Epithelial cell of esophagus (primary cell): Measurements from ENCODE around the gene PAPSS1.
"Not testable (repeated sequence)": the region's sequence is repeated elsewhere in the genome, so short reads cannot be mapped to it uniquely, and the experiment has no call there.

ENCODE experiments used
- DNase-seq: peaks from one replicate; pipeline ENCODE4 v3.0.0; 2010; ENCODE audit warnings: low read depth
- H3K4me3 ChIP-seq: 2 replicates; pipeline ENCODE4 v1.5.1; 2011; ENCODE audit warnings: mild to moderate bottlenecking, low read length, control low read depth
- TF ChIP-seq, protein P1 (sequence below): IDR thresholded peaks from 2 replicates; pipeline ENCODE4 v1.5.1; 2011; ENCODE audit warnings: low read depth, mild to moderate bottlenecking, low read length, control low read depth, inconsistent platforms; ENCODE audit not compliant: insufficient read depth; ENCODE audit errors: missing control alignments

The PAPSS1 gene

GRCh38 chr4:107658400-107659336 is 61.4 kb downstream of the PAPSS1 start:
- no peak for DNase-seq
- H3K4me3 ChIP-seq = no peak overlapping the region
- TF ChIP-seq, protein P1, sequence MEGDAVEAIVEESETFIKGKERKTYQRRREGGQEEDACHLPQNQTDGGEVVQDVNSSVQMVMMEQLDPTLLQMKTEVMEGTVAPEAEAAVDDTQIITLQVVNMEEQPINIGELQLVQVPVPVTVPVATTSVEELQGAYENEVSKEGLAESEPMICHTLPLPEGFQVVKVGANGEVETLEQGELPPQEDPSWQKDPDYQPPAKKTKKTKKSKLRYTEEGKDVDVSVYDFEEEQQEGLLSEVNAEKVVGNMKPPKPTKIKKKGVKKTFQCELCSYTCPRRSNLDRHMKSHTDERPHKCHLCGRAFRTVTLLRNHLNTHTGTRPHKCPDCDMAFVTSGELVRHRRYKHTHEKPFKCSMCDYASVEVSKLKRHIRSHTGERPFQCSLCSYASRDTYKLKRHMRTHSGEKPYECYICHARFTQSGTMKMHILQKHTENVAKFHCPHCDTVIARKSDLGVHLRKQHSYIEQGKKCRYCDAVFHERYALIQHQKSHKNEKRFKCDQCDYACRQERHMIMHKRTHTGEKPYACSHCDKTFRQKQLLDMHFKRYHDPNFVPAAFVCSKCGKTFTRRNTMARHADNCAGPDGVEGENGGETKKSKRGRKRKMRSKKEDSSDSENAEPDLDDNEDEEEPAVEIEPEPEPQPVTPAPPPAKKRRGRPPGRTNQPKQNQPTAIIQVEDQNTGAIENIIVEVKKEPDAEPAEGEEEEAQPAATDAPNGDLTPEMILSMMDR = no peak

DNA sequence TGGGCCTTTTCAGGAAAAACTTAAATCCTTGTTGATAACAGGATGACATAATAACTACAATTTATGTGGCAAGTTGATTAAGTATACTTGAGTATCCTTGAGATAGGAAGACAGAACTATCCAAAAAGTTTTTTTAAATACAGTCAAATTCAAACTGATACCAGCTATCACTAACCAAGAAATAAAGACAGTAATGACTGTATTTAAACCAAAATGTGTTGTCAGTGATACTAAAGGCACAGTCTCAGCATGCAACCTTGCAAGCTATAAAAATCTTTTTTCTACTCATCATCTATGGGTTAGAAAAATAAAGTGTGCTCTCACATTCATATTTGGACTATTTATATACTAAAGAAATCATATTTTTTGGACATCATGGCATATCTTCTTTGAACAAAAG is 64.7 kb downstream of the PAPSS1 start:
- DNase-seq = no peak
- TF ChIP-seq, protein P1 = no peak
- H3K4me3 ChIP-seq = no peak overlapping the region

GRCh38 chr4:107654694-107655093 is 65.3 kb downstream of the PAPSS1 start:
- peak; percentile 45 for DNase-seq

GRCh38 chr4:107651408-107651807 is 68.6 kb downstream of the PAPSS1 start:
- DNase-seq, H3K4me3 ChIP-seq: not testable (repeated sequence)

More at GRCh38 chr4:107654694-107655093, 65.3 kb downstream of the PAPSS1 start:
- TF ChIP-seq, protein P1 = peak; percentile 42
- H3K4me3 ChIP-seq = no peak overlapping the region

DNA sequence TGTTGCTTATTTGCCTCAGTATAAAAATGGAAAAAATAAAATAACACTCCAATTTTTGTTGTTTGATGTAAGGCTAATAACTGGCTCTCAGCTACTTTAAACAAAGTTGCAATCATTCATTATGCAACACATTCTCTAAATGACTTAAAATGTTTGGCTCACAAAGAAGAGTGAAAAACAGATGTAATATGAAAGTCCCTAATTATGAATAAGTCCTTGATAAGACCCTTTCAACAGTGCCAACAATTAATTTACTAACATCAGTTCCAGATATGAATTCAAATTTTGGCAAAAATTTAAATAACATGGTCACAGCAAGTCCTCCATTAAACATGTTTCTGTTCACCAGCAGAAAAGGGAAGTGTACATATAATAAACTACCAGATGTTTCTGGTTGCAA is 69.8 kb downstream of the PAPSS1 start:
- no peak for DNase-seq
- TF ChIP-seq, protein P1 = no peak
- H3K4me3 ChIP-seq = no peak overlapping the region

DNA sequence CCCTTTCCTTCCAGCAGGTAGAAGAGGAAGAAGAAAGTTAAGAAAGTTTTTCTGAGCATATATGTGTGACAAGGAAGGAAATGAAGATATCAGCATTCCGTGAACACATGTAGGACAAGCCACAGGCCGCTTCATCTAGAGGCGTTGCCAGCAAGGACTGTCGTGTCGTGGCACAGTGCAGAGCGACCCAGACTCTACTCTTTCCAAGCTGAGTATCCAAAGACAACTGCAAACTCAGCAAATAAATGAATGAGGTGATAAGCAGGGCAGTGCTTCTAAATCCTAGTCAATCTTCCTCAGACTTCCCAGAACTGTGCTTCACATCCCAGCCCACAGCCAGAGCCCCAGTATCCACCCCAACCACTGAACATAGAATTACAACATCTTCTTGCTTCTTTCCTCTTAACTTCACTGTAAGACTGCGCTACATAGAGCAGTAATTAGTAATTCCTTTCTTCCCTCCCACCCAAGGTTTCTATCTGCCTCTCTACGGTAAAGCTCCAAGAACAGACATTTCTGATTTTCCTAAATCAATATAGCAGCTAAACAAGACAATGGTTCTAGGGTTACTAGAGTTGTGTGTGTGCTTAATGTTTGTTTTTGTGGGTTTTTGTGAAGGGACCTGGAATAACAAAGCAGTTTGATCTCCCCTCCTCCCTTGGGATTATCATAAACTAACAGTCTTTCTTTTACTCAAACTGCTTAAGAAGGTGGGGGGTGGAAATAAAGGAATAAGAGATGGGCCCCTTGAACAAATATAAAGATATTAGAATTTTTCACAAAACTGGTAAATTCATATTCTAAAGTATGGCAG is 71.6 kb downstream of the PAPSS1 start:
- H3K4me3 ChIP-seq = no peak overlapping the region
- TF ChIP-seq, protein P1 = no peak
- no peak for DNase-seq

- no peak overlapping the region for H3K4me3 ChIP-seq
- no peak for DNase-seq
- TF ChIP-seq, protein P1 = no peak
Observed at GRCh38 chr4:107647591-107647990, 72.4 kb downstream of the PAPSS1 start.
